ENCODE measurements around the gene LRFN5.
"Not testable (repeated sequence)": the region's sequence is repeated elsewhere in the genome, so short reads cannot be mapped to it uniquely, and the experiment has no call there.

LRFN5 gene

DNA sequence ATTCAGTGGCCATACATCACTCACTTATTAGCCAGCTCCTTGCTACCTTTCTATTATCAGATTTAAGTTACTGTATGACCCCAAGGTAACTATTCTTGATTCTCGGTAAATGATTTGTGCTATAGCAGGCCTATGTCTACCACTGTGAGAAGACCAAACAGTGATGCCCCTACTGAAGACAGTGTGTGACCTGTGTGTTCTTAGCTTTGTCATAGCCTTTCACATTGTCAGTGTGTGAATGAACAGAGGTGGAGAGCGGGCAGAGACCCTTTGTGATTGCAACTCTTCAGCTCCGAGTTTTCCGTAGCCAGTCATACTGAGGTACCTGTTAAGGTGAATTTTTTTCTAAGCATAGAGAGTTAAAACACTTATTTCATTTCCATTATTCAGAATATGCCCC lies 294.0 kb downstream of the LRFN5 start:
- DNase-seq, result no peak

DNA sequence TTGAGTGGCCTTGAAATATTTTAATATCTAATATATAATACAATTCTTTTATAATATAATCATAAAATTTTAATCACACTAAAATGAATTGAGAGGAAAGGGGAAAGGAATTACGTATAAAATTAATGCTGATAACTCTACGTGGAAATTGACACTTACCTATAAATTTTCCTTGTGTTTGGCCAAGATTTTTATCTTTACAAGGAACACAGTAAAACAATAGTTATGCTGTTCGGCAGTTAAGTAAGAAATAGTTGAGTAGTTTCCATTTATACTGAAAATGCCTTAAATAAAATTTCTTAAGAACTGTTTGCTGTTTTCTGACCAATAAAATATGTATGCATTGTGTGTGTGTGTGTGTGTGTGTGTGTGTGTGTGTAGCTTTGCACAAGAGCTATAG lies 294.4 kb downstream of the LRFN5 start:
- DNase-seq, result no peak

DNA sequence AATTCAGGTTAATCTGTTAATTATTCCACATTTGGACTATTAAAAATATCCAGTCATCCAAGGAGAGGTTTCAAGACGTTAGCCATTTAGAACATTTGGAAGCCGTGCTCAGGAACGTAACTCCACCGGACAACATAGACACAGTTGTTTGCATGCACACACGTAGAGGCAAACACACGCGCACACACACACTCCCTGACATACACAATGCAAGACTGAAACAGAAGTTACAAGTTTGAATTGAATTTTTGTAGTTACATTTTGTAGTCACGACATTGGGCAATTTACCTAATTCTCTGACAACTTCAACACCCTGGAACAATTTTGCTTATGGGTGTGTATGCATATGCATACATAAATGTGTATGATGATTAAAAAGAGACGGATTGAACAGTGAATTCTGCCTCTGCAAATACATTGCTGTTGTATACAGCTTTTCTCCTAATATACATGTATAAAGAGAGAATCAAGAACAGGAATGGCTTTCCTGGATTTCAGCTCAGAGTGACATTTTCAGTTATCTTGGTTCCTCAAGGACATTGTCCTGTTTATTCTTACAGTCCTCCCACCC lies 298.8 kb downstream of the LRFN5 start:
- no peak for DNase-seq

DNA sequence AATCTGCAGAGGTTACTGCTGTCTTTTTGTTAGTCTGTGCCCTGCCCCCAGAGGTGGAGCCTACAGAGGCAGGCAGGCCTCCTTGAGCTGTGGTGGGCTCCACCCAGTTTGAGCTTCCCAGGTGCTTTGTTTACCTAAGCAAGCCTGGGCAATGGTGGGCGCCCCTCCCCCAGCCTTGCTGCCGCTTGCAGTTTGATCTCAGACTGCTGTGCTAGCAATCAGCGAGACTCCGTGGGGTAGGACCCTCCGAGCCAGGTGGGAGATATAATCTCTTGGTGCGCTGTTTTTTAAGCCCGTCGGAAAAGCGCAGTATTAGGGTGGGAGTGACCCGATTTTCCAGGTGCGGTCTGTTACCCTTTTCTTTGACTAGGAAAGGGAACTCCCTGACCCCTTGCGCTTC lies 304.5 kb downstream of the LRFN5 start:
- DNase-seq, result not testable (repeated sequence)

DNA sequence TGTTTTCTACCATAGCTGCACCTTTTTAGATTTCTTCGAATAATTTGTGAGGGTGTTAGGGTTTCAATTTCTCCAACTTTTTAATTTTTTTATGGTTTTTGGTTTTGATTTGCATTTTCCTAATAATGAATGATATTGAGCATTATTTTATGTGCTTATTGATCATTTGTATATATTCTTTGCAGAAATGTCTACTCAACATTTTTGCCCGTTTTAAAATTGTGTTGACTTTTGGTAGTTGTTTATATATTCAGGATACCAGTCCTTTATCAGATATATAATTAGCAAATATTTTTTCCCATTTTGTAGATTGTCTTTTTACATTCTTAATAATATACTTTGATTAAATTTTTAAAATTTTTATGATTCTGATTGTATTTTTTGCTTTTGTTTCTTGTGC lies 306.7 kb downstream of the LRFN5 start:
- DNase-seq, result no peak

DNA sequence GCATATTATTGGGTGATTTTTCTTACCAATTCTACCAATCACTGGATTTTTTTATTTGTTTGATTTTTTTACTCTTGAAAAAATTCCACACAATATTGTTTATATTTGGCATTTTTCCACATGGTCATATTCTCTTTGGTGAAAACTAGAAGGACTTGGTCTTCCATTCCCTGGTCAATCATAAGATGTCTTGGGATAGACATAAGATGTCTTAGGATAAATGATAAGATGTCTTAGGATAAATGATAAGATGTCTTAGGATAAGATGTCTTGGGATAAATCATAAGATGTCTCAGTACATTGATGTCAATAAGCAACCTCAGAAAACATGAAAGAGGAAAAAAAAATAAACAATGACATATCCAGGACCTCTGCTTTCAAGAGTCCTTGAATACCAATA lies 309.1 kb downstream of the LRFN5 start:
- no peak for DNase-seq

DNA sequence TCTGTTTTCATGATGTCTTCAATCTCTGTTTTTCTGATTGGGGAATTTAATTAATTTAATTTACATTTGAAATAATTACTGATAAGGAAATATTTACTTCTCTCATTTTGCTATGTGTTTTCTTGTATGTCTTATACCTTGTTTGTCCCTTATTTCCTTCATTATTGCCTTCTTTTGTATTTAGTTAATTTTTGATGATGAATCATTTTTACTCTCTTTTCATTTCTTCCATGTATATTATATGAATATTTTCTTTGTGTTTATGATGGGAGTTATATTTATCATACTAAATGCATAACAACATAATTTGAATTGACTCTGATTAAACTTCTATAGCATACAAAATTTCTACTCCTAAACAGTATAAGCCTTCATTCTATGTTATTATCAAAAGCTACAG lies 309.6 kb downstream of the LRFN5 start:
- no peak for DNase-seq

DNA sequence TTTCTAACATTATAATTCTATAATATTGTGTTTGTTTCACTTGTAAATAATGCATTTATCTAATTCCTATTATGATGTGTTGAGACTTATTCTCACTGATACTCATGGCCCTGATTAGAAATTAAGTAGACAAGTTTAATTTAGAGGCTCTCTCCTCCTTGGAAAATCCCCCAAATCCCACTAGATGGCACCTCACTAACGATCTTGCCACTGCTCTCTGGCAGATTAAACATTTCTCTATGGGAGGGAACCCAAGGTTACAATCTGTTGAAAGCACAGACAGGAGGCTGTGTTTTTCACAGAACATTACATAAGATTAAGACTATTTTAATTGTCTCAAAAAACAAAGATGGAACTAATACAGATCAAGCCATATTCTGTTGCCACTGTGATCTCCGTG lies 318.7 kb downstream of the LRFN5 start:
- no peak for DNase-seq

DNA sequence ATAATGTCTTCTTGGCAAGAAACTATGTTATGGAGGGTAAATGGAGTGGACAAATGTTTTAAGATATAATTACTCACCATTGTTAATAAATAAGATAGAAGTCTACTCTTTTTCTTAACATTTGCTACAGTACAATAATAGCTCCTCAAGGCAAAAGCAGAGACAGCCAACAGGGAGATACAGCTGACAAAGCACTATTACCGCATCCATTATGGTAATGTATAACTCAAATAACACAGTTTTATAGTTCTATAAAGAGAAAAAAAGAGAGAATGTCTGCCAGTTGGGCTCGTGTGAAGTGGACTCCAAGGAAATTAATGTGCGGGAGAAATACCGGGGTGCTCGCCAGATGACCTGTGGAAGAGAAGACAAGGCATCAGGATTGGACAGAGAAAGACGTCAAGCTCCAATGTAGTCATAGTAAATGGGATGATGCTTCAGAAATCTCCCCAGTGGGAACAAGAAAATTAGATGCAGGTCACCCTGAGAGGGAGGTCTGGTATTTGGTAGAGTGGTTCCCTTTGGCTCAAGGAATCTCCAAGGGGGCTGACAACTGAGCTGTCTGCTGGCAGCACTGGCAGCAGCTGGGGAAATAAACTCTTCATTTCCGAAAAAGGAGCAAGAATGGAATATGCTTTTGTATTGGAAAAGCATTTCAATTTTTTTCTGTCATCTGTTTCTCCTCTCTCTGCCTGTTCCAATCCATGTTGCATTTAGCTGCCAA lies 343.9 kb downstream of the LRFN5 start:
- DNase-seq, result no peak
